ENCODE measurements around the gene MYH14. TPM values are rescaled to one million over a fixed set of nuclear protein-coding genes. Genes with fewer than 3 reads are reported as not detected.

MYH14 gene
- total RNA-seq, 1 donor from 2014 or later: 17.1 TPM

- DNase-seq (ENCODE audit: low spot score): no peak
These were observed 10.8 kb upstream of the MYH14 start for GRCh38 chr19:50192463-50193211.

- no peak for DNase-seq (ENCODE audit: low spot score)
These were observed 8.2 kb upstream of the MYH14 start for GRCh38 chr19:50195224-50195623.

GRCh38 chr19:50196322-50196932 is 7.0 kb upstream of the MYH14 start:
- DNase-seq (ENCODE audit: low spot score): no peak

- DNase-seq (ENCODE audit: low spot score): no peak
These were observed 6.1 kb upstream of the MYH14 start for GRCh38 chr19:50197348-50197747.

- DNase-seq (ENCODE audit: low spot score): no peak
These were observed 4.8 kb upstream of the MYH14 start for GRCh38 chr19:50198431-50199258.

- DNase-seq (ENCODE audit: low spot score): no peak
These were observed 4.2 kb upstream of the MYH14 start for GRCh38 chr19:50199259-50199555.

- DNase-seq (ENCODE audit: low spot score): no peak
These were observed 1.0 kb upstream of the MYH14 start for GRCh38 chr19:50202386-50202785.

GRCh38 chr19:50202962-50203280 is 501 bp upstream of the MYH14 start:
- no peak for DNase-seq (ENCODE audit: low spot score)

GRCh38 chr19:50204081-50204428 is 633 bp downstream of the MYH14 start:
- DNase-seq (ENCODE audit: low spot score): no peak

- peak; percentile 38 for DNase-seq (ENCODE audit: low spot score)
These were observed 1.6 kb downstream of the MYH14 start for GRCh38 chr19:50204811-50205675.

- DNase-seq (ENCODE audit: low spot score): no peak
These were observed 2.3 kb downstream of the MYH14 start for GRCh38 chr19:50205681-50206138.

GRCh38 chr19:50206191-50206590 is 2.8 kb downstream of the MYH14 start:
- DNase-seq (ENCODE audit: low spot score): no peak

GRCh38 chr19:50207730-50208129 is 4.3 kb downstream of the MYH14 start:
- DNase-seq (ENCODE audit: low spot score): no peak

- DNase-seq (ENCODE audit: low spot score): no peak
These were observed 5.7 kb downstream of the MYH14 start for GRCh38 chr19:50209131-50209530.

GRCh38 chr19:50210425-50210824 is 7.0 kb downstream of the MYH14 start:
- DNase-seq (ENCODE audit: low spot score): no peak

GRCh38 chr19:50213925-50214324 is 10.5 kb downstream of the MYH14 start:
- DNase-seq (ENCODE audit: low spot score): no peak

- peak; percentile 65 for DNase-seq (ENCODE audit: low spot score)
These were observed 11.5 kb downstream of the MYH14 start for GRCh38 chr19:50214699-50215543.

GRCh38 chr19:50215820-50216219 is 12.4 kb downstream of the MYH14 start:
- DNase-seq (ENCODE audit: low spot score): no peak

GRCh38 chr19:50221087-50221486 is 17.7 kb downstream of the MYH14 start:
- DNase-seq (ENCODE audit: low spot score): no peak

- DNase-seq (ENCODE audit: low spot score): no peak
These were observed 19.4 kb downstream of the MYH14 start for GRCh38 chr19:50222691-50223438.

GRCh38 chr19:50223439-50223716 is 20.0 kb downstream of the MYH14 start:
- DNase-seq (ENCODE audit: low spot score): no peak

Measured in umbilical cord (tissue), 2 donors.